HepG2 (cell line): ENCODE measurements around the gene INTS1. TPM values are rescaled to one million over a fixed set of nuclear protein-coding genes. Genes with fewer than 3 reads are reported as not detected.

ENCODE experiments used
- ERF ChIP-seq: IDR thresholded peaks from 2 replicates; pipeline ENCODE4 v1.6.1; 2018; ENCODE audit warnings: missing biosample characterization, missing genetic modification reagents
- KAT8 ChIP-seq: IDR thresholded peaks from 2 replicates; pipeline ENCODE4 v1.6.1; 2016; ENCODE audit warnings: missing genetic modification reagents, missing compliant biosample characterization
- MAZ ChIP-seq, 2 experiments: sonication (generic) in 1 of 2; formaldehyde crosslinking in 1 of 2; IDR thresholded peaks; 2 replicates each; pipeline versions ENCODE4 v1.5.0 to v1.6.1; 2012 to 2020; ENCODE audit warnings: low read depth in 2 of 2, mild to moderate bottlenecking in 2 of 2, borderline replicate concordance in 1 of 2, improper control_type of control experiment in 1 of 2, low read length in 1 of 2, missing genetic modification reagents in 1 of 2, moderate library complexity in 1 of 2
- MTA3 ChIP-seq: sonication (generic); formaldehyde crosslinking; IDR thresholded peaks from 2 replicates; pipeline ENCODE4 v1.4.0; 2020; ENCODE audit warnings: missing genetic modification reagents
- MTF1 ChIP-seq: sonication (generic); formaldehyde crosslinking; IDR thresholded peaks from 2 replicates; pipeline ENCODE4 v1.5.0; 2020; ENCODE audit warnings: missing genetic modification reagents
- REPIN1 ChIP-seq: sonication (generic); formaldehyde crosslinking; IDR thresholded peaks from 2 replicates; pipeline ENCODE4 v1.8.0; 2022; ENCODE audit warnings: missing genetic modification reagents, low read depth, mild to moderate bottlenecking, borderline replicate concordance
- RXRA ChIP-seq: sonication (generic); formaldehyde crosslinking; IDR thresholded peaks from 2 replicates; pipeline ENCODE4 v1.5.1; 2020; ENCODE audit warnings: missing genetic modification reagents
- ZSCAN22 ChIP-seq: sonication (generic); formaldehyde crosslinking; IDR thresholded peaks from 2 replicates; pipeline ENCODE4 v1.4.0; 2020; ENCODE audit warnings: mild to moderate bottlenecking, missing genetic modification reagents
- polyA plus RNA-seq, 8 experiments: library from polyadenylated mRNA; depleted of rRNA in 3 of 8; stranded (reverse) in 7 of 8; unstranded in 1 of 8; fragments of >200 nt; fragmentation: Illumina TruSeq in 4 of 8; extraction: Trizol in 4 of 8; gene quantifications; 2 replicates each; pipeline versions ENCODE4 v1.2.1 to v1.2.3, GENCODE V29; 2011 to 2016; ENCODE audit warnings: low read depth in 4 of 8, missing spikeins in 1 of 8, mixed read lengths in 1 of 8; ENCODE audit not compliant: insufficient read depth in 1 of 8
- total RNA-seq, 5 experiments: library from RNA; depleted of rRNA; stranded (reverse); fragments of >200 nt; fragmentation: Illumina TruSeq; extraction: Trizol; gene quantifications; 2 replicates each; pipeline ENCODE4 v1.2.3, GENCODE V29; 2016; ENCODE audit warnings: low read depth in 1 of 5
- TF ChIP-seq, protein P1 (sequence below): IDR thresholded peaks from 2 replicates; pipeline ENCODE4 v1.6.1; 2016; ENCODE audit warnings: missing compliant biosample characterization, missing genetic modification reagents, borderline replicate concordance
- TF ChIP-seq, protein P2 (sequence below), 2 experiments: sonication (generic) in 1 of 2; formaldehyde crosslinking in 1 of 2; IDR thresholded peaks; 2 replicates each; pipeline versions ENCODE4 v1.4.0 to v1.6.1; 2016 to 2020; ENCODE audit warnings: borderline replicate concordance in 1 of 2, low read depth in 1 of 2, mild to moderate bottlenecking in 1 of 2, missing genetic modification reagents in 1 of 2
- TF ChIP-seq, protein P3 (sequence below), 2 experiments: sonication (generic) in 1 of 2; formaldehyde crosslinking in 1 of 2; IDR thresholded peaks; 2 replicates each; pipeline versions ENCODE4 v1.5.1 to v1.6.1; 2011 to 2020; ENCODE audit warnings: borderline replicate concordance in 1 of 2, low read depth in 1 of 2, low read length in 1 of 2, mild to moderate bottlenecking in 1 of 2, missing genetic modification reagents in 1 of 2, moderate library complexity in 1 of 2
- TF ChIP-seq, protein P4 (sequence below), 2 experiments: sonication (generic) in 1 of 2; formaldehyde crosslinking in 1 of 2; IDR thresholded peaks; 2 replicates each; pipeline versions ENCODE4 v1.4.0 to v1.6.1; 2018 to 2020; ENCODE audit warnings: missing genetic modification reagents in 2 of 2, borderline replicate concordance in 1 of 2, low read depth in 1 of 2, mild to moderate bottlenecking in 1 of 2, missing biosample characterization in 1 of 2
- TF ChIP-seq, protein P5 (sequence below): sonication (generic); formaldehyde crosslinking; IDR thresholded peaks from 2 replicates; pipeline ENCODE4 v1.5.1; 2020; ENCODE audit warnings: mild to moderate bottlenecking, missing genetic modification reagents

The INTS1 gene
- total and polyA plus RNA-seq, 2 of the 13 experiments (the other 11 are each of a cell fraction or from before 2014, with no cell fraction given), result 13.7 to 29.0 TPM

DNA sequence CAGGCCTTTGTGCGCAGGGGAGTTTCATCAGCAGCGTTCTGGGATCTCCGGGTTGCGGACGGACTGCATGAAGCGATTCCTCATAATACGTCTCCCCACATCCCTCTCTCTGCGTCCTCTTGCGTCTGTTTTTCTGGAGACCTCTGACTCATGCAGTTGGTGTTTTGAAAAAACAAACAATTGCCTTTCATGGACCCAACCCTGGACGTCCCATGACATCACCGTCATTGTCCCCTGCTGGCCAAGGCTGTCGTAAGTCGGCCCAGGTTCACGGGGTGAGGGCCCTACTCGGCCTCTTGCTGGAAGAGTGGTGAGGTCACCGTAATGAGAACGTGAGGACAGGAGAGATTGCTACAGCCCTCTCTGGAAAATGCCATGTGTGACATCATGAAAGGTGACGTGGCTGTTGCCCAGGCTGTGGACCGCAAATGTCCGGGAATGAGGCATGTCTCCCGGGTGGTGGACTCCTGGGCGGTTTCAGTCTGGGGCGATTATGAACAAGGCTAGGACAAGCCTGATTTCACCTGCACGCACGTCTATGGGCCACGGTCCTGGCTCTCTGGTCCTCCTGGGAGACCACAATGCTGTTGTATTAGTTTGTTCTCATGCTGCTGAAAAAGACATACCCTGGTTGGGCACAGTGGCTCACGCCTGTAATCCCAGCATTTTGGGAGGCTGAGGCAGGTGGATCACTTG is 16.5 kb upstream of the INTS1 start (continued):
- TF ChIP-seq RXRA (CRISPR knock-in tag), result peak; percentile 87
- no peak for TF ChIP-seq MTF1
- TF ChIP-seq, protein P1, sequence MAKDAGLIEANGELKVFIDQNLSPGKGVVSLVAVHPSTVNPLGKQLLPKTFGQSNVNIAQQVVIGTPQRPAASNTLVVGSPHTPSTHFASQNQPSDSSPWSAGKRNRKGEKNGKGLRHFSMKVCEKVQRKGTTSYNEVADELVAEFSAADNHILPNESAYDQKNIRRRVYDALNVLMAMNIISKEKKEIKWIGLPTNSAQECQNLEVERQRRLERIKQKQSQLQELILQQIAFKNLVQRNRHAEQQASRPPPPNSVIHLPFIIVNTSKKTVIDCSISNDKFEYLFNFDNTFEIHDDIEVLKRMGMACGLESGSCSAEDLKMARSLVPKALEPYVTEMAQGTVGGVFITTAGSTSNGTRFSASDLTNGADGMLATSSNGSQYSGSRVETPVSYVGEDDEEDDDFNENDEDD (CRISPR knock-in tag), result no peak
- TF ChIP-seq, protein P2, sequence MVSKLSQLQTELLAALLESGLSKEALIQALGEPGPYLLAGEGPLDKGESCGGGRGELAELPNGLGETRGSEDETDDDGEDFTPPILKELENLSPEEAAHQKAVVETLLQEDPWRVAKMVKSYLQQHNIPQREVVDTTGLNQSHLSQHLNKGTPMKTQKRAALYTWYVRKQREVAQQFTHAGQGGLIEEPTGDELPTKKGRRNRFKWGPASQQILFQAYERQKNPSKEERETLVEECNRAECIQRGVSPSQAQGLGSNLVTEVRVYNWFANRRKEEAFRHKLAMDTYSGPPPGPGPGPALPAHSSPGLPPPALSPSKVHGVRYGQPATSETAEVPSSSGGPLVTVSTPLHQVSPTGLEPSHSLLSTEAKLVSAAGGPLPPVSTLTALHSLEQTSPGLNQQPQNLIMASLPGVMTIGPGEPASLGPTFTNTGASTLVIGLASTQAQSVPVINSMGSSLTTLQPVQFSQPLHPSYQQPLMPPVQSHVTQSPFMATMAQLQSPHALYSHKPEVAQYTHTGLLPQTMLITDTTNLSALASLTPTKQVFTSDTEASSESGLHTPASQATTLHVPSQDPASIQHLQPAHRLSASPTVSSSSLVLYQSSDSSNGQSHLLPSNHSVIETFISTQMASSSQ (IDR thresholded peaks at IDR 0.05; ENCODE audit: low read depth), result no peak
- TF ChIP-seq, protein P2 (CRISPR knock-in tag; IDR thresholded peaks at IDR 0.05; ENCODE audit: borderline replicate concordance), result no peak
- no peak for TF ChIP-seq MTA3
- no peak for TF ChIP-seq ZSCAN22 (CRISPR knock-in tag)
- TF ChIP-seq, protein P3, sequence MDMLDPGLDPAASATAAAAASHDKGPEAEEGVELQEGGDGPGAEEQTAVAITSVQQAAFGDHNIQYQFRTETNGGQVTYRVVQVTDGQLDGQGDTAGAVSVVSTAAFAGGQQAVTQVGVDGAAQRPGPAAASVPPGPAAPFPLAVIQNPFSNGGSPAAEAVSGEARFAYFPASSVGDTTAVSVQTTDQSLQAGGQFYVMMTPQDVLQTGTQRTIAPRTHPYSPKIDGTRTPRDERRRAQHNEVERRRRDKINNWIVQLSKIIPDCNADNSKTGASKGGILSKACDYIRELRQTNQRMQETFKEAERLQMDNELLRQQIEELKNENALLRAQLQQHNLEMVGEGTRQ (IDR thresholded peaks at IDR 0.05; ENCODE audit: low read depth, low read length), result no peak
- TF ChIP-seq, protein P3 (CRISPR knock-in tag; IDR thresholded peaks at IDR 0.05; ENCODE audit: borderline replicate concordance), result no peak; the same call in 1 of the 2 replicates
- TF ChIP-seq, protein P4, sequence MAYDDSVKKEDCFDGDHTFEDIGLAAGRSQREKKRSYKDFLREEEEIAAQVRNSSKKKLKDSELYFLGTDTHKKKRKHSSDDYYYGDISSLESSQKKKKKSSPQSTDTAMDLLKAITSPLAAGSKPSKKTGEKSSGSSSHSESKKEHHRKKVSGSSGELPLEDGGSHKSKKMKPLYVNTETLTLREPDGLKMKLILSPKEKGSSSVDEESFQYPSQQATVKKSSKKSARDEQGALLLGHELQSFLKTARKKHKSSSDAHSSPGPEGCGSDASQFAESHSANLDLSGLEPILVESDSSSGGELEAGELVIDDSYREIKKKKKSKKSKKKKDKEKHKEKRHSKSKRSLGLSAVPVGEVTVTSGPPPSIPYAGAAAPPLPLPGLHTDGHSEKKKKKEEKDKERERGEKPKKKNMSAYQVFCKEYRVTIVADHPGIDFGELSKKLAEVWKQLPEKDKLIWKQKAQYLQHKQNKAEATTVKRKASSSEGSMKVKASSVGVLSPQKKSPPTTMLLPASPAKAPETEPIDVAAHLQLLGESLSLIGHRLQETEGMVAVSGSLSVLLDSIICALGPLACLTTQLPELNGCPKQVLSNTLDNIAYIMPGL (CRISPR knock-in tag; IDR thresholded peaks at IDR 0.05; ENCODE audit: borderline replicate concordance in 1 of 2, low read depth in 1 of 2), result peak; percentile 32 to 50; a peak in 1 of 4 replicates
- peak; percentile 48; the same call in 1 of the 2 replicates for TF ChIP-seq ERF
- TF ChIP-seq REPIN1 (CRISPR knock-in tag), result no peak
- TF ChIP-seq, protein P5, sequence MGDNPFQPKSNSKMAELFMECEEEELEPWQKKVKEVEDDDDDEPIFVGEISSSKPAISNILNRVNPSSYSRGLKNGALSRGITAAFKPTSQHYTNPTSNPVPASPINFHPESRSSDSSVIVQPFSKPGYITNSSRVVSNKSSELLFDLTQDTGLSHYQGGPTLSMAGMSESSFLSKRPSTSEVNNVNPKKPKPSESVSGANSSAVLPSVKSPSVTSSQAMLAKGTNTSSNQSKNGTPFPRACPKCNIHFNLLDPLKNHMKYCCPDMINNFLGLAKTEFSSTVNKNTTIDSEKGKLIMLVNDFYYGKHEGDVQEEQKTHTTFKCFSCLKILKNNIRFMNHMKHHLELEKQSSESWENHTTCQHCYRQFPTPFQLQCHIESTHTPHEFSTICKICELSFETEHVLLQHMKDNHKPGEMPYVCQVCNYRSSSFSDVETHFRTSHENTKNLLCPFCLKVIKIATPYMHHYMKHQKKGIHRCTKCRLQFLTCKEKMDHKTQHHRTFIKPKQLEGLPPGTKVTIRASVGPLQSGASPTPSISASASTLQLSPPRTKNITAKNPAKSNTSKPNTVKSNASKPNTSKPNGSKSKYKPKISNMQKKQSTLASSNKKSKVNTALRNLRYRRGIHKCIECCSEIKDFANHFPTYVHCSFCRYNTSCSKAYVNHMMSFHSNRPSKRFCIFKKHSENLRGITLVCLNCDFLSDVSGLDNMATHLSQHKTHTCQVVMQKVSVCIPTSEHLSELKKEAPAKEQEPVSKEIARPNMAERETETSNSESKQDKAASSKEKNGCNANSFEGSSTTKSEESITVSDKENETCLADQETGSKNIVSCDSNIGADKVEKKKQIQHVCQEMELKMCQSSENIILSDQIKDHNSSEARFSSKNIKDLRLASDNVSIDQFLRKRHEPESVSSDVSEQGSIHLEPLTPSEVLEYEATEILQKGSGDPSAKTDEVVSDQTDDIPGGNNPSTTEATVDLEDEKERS (CRISPR knock-in tag), result peak; percentile 39; the same call in 1 of the 2 replicates
- TF ChIP-seq KAT8 (CRISPR knock-in tag), result peak; percentile 78
- TF ChIP-seq MAZ (IDR thresholded peaks at IDR 0.05; ENCODE audit: borderline replicate concordance, low read depth, low read length), result no peak
- TF ChIP-seq MAZ (CRISPR knock-in tag; IDR thresholded peaks at IDR 0.05; ENCODE audit: low read depth), result peak; percentile 76
